Non-pigmented ciliary epithelial cell (primary cell): ENCODE measurements around the gene NEK11.
"Not testable (repeated sequence)": the region's sequence is repeated elsewhere in the genome, so short reads cannot be mapped to it uniquely, and the experiment has no call there.

Source experiments
- DNase-seq: peaks from one replicate; pipeline ENCODE4 v3.0.0-alpha.2; 2010; ENCODE audit warnings: low read depth

Gene NEK11

DNA sequence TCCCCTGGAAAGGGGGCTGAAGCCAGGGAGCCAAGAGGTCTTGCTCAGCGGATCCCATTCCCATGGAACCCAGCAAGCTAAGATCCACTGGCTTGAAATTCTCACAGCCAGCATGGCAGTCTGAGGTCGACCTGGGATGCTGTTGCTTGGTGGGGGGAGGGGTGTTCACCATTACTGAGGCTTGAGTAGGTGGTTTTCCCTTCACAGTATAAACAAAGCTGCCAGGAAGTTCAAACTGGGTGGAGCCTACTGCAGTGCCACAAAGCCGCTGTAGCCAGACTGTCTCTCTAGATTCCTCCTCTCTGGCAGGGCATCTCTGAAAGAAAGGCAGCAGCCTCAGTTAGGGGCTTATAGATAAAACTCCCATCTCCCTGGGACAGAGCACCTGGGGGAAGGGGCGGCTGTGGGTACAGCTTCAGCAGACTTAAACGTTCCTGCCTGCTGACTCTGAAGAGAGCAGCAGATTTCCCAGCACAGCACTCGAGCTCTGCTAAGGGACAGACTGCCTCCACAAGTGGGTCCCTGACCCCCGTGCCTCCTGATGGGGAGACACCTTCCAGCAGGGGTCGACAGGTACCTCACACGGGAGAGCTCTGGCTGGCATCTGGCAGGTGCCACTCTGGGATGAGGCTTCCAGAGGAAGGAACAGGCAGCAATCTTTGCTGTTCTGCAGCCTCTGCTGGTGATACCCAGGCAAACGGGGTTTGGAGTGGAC is 15.8 kb downstream of the NEK11 start:
- not testable (repeated sequence) for DNase-seq

DNA sequence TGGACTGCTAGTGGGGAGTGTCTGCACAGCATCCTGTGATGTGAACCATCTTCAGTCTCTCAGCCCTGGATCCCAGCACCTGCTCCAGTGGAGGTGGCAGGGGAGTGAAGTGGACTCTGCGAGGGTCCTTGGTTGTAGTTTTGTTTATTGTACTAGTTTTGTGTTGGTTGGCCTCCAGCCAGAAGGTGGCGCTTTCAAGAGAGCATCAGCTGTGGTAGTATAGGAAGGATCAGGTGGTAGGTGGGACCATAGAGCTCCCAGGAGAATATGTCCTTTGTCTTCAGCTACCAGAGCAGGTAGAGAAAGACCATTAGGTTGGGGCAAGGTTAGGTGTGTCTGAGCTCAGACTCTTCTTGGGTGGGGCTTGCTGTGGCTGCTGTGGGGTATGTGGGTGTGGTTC is 20.9 kb downstream of the NEK11 start:
- DNase-seq: no peak

DNA sequence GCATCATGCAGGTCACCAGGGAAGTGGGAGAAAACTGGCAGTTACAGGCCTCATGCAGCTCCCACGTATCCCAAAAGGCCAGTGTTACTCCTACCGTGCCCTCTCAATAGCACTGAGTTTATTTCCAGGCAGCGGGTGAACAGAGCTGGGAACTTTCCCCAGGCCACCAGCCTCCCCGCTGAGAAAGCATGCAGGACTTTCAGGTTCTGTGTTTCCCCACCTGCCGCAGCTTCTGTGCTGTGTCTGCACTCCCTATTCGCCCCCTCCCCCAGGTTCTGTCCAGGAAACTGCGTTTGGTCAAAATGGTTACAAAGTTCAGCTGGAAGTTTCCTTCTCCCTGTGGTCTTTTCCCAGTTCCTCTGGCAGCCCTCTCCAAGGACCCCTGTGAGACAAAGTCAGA is 21.4 kb downstream of the NEK11 start:
- DNase-seq: no peak

DNA sequence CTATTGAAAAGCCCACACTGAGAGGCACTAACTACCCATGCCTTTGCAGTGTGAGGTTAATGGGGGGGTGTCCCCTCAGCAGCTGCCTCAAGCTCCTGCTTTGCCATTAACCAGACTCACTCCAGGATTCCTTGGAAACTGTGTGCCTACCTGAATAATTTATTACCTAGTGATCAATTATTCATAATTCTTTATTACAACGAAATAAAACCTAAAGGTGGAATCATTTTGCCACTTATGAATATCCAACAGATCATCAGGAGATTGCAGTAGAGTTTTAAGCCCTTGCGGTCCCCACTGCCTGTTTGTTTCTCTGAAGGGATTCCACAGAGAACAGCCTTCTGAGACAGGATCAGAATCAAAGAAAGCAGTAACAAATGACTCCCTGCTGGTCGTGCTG is 23.3 kb downstream of the NEK11 start:
- DNase-seq: no peak

DNA sequence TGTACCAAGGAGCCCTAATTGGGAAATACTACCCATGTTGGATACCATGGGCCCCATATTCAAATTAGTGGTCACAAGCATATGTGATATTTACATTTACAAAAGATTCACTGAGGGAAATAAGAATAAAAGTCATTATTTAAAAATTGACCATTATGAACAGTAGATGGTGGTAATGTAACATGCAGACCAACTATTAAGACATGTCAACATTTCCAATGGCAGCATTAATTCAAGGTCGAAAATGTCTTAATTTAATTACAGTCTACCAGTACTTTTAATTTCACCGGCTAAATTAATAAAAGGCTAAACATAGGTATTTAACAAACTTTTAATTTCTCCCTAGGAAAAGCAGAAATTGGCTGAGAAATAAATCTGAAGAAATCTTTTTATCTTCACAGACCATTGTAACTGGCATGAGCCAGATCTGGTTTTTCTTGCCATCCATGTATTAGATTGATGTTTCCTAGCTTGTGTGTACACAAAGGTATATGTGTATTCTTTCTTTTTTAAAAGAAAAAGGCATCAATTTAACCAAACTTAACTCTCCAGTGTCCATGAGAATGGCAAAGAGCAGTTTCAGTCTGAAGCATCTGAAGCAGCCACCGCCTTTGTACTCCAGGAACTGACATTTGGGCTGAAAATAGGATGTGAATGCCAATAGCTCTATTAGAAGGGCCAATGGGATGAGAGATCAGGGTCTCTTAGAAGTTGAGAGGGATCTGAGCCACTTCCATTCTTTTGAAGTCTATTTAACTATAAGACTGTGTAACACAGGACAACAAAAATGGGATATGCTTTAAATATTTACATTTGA is 26.6 kb downstream of the NEK11 start:
- DNase-seq: no peak

DNA sequence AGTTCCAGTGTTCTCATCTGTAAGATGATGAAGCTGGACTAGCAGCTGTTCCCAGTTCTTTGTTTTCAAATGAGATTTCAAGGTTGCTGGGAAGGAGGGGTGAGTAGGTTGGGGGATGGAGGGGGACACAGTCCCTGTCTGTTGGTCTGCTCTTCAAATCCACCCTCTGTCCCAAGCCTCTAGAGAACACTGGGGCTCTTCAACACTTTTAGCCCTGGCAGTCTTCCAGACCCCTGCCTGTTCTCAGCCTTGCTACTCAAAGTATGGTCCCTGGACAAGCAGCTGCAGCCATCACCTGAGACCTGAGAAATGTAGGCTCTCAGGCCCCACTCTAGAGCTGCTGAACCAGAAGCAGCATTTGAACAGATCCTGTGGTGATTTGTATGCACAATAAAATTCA is 41.3 kb downstream of the NEK11 start:
- no peak for DNase-seq

DNA sequence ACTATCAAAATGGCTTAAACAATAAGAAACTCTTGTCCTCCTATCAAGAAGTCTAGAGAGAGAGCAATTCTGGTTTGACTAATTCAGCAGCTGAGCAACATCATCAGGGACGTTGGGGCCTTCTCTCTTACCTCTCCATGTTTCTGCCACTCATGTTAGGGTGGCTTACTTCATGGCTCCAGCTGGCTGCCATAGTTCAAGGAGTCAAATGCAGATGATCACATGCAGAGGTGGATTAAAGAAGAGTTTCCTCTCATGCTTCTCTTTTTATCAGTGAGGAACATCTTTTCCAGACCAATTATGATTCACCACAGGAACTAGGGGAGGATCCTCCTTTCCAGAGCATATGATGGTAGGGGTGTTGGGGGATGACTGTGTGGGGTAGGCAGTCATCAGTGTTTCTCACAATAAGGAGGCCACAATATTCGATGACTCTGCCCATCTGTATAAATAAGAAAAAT is 45.5 kb downstream of the NEK11 start:
- DNase-seq: no peak

DNA sequence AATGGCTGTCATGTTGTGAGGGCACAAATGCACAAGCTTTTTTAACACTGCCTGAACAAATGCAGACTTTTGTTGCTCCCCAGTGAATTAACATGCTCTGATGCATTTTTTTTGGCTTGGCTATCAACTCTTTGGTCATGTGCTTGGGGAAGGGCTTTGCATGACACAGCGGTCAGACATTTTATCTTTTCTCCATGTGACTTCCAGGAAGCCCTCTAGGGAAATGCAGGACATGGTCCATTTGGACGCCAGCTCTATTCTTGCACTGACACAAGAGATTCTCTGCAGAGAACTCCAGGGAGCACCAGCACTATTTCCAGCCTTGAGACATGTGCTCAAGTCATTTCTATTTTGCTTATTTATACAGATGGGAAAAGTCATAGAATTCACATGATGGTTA is 46.2 kb downstream of the NEK11 start:
- DNase-seq: no peak

DNA sequence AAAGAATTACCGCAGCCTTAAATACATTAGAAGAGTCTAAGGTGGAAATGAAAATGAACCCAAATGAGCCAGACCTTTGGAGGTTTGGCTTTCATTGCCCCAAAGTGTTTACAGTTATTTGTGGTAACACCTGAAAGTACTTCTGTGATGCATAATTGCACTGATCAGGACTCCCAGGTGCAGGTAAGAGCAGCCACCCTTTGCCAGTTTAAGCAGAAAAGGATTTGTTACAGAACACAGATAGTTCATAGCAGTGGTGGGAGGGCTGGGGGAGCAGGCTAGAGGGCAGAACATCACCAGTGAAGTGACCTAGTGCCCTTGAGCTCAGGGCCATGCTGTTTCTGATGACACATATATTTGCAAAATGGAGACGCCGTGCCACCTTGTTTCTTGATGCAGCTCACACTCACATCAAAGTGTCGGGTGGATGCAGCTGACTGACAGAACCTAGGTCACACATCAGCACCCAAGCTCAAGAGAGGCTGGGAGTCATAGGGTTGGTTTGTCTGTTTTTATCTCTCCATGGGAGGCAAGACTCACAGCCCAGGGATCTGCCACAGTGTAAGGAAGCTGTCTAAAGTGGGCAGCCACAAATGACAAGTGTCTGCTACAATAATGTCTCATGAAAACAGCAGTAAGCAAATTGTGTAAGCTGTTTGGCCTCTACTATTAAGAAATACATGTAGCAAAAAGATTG is 49.1 kb downstream of the NEK11 start:
- no peak for DNase-seq

DNA sequence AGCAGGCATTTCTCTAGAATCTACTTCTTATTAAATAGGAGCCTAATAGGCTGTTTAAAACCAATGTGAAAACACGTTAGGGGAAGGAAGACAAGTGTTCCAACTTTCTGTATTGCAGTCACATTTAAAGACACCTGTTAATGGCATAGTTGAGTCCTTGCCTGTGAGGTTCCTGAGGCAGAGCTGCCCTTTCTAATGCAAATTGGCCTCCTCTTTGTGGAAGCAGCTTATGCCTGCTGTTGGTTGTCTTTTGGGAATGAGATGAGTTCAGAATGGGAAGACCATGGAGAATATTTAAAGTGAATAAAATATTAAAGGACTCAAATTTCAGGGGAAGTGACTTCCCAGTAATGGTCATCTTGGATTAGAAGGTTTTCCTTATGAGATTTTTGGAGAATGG is 51.2 kb downstream of the NEK11 start:
- no peak for DNase-seq

DNA sequence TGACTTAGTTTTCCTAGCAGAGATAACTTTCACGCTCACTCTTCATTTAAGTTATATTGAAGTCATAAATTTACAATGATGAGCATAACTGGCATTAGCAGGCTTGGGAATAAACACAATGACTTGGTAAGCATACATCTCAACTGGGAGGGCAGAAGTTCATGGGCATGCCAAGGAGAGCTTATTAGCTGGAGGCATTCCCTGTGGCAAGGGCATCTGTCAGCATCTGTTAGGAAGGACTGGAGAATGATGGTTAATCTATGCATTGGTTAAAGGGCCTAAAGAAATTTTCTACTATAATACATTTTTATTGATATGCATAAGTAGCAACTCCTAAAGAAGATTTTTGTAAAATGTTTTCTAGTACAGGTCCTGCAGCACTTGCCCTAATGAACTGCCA is 52.4 kb downstream of the NEK11 start:
- DNase-seq: no peak

DNA sequence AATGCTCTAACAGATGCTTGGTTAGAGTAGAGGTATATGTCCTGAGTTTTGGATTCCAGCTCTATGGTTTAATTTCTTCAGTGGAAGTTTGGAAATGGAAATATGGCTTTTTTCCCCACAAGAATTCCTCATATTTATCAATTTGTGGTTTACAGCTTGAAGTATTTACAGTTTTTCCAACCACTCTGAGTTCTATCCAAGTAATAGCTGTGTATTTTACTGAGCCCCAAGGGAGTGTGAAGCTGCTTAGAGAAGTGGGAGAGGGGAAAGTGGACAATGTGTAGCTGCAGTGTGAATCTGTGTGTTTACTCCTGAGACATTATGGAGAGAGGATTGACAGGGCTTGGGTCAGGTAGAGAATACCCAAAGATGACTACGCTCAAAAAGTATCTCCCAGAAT is 54.5 kb downstream of the NEK11 start:
- DNase-seq: no peak

DNA sequence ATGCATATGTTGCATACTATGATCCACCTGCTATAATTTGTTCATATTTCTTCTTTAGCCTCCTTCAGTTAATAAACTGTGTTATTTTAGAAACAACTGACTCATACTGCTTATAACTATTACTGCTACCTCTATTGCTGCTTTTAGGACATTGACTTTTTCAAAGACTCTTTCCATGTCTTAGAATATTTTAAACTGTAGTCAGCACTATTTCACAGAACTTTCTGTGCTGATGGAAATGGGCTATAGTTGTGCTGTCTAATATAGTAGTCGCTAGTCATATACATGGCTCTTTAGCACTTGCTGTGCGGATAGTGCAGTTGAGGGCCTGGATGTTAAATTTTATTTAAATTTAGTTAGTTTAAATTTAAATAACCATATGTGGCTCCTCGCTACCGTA is 55.6 kb downstream of the NEK11 start:
- no peak for DNase-seq

DNA sequence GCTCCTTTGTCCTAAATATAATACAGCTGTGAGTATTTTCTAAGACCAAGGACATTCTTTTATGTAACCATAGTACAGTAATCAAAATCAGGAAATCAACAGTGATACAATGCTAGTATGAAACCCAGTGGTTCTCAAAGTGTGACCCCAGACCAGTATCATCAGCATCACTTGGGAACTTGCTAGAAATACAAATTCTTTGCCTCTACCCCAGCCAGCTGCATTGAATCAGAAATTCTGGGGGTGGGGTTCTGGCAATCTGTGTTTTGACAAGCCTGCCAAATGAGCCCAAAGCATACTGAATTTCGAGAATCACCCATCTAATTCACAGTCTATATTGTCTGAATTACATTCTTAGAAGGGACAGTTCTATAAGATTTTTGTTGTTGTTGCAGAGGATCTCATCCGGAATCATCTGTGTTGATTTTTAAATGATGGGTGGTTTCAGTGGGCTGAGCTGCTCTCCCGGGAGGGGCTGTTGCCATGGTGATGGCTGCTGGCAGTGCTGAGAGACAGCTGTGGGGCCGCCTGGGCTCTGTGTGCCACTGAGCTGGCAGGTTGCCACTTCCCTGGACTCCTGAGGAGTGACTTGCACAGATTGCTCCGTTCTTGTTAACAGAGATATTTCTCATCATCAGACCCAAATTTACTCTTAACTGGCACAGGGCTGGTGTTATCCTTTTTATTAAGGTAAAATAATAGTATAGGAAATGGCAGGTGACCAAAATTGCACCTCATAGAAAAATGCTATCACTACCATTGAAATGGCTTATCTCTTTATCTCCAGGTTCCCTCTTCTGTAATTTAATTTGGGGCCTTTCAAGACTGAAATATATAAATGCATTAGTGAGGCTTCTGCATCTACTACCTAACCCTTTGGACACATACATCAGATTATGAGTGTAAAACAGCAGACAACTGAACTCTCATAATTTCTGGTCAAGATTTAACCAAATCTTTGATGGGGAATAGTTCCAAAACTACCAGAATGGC is 56.5 kb downstream of the NEK11 start:
- no peak for DNase-seq

DNA sequence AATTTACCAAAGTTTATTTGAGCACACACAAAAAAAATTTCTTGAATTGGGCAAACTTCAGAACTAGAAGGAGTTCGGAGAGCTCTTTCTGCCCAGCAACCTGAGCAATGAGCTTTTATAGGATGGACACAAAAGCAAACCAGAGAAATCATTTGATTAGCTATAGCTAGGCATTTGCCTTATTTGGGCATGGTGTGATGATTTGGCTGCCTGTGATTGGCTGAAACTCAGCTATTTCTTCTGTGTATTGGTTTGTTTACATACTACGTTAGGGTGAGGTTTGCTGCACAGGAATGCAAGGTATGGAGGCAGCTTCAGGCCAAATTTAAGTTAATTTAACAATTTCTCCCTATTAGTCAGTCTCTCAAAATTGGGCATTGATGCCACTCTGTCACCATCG is 65.1 kb downstream of the NEK11 start:
- no peak for DNase-seq

DNA sequence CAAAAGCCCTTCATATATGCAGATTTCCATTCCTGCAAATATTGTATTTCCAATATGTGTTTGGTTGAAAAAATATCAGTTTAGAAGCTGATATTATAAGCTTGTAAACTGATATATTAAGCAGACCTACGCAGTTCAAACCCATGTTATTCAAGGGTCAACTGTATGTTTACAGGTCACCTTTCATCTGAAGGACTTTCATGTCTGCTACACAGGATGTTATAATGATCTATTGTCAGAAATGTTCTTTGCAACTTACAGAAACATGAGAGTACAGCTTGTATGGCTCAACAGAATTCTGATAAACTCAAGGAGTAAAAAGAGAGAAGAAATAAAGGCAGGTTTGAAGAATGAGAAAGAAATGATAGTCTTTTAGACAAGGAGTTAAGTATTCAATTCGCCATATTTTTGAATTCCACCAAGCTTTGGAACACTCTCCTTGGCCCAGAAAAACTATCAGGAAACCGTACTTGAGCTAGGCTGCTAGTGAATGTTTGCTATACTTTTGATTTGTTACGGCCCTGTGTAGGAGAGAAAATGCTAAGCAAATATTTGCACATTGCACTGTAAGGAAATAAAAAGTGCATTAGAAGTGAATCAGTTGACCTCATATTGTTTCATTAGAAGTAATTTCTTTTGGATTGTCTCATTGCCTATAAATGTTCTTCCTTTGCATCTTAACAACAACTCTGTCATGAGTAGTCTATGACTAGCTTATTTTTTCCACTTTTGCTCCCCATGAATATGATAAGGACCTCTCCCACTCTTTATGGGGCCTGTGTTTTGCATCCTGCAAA is 81.2 kb downstream of the NEK11 start:
- DNase-seq: peak; percentile 23

DNA sequence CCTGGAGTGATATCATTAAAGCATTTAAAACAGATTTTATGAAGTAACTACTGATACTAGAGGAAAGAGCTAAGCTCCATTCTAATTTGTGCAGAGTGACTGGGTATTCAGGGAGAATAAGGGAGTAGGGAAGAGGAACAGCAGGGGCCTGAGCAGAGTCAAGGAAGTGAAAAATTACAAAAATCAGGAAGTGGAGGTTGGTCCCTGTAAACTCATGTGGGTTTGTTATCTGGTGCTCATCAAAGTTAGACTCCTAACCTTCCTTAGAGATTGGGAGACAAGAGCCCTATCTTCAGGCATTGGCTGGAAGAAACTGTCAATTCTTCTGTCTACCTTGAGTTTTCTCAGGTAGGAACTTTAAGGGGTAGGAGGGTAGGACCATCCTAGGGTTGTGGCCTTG is 82.5 kb downstream of the NEK11 start:
- no peak for DNase-seq

DNA sequence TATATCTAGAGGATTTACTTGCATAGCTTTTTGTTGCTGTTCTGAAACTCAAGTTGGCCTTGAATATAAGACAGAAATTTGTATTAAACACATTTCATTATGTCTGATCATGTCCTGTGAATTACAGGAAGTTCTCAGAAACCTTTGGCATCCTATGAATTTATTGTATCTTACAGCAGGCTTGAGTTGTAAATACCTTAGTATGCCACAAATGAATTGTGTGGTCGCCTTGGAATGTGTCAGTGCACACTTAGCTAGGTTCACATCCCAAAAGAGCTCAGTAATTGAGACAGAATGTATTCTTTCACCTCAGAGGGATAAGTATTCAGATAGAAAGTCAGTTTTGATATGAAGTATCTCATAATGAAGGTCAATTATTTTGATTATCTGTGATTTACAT is 83.4 kb downstream of the NEK11 start:
- DNase-seq: peak; percentile 83

DNA sequence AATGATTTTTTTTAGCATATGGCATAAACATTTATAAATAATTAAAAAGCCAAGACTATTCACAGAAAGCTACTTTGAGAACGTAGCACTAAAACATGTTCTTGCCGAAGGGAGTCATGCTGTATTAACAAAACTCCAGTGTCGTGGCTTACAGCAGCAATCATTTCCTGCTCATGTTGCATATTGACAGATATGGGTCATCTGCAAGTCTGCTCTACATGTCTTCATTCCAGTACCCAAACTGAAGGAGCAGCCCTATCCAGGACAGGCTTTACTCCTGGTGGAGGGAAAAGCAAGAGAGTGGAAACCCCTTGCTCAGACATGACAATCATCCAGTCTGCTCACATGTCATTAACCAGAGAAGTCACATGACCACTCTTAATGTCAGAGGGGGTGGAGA is 87.6 kb downstream of the NEK11 start:
- no peak for DNase-seq

DNA sequence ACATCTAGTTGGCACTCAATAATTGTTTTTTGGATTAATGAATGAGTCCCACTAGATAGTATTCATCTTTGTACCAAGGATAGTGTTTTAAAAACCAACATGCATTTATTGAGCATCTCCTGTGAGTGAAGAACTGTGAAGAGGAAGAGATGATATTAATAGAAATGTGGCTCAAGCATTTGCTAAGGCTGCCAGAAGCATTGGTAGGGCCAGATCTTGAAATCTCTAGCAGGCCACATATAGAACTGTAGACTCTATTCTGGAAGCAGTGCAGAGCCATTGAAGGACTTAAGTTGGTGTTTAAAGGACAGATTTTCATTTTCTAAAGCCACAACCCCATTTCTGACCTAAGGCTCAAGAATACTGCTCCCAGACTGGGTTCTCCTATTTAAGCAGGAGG is 99.0 kb downstream of the NEK11 start:
- no peak for DNase-seq

DNA sequence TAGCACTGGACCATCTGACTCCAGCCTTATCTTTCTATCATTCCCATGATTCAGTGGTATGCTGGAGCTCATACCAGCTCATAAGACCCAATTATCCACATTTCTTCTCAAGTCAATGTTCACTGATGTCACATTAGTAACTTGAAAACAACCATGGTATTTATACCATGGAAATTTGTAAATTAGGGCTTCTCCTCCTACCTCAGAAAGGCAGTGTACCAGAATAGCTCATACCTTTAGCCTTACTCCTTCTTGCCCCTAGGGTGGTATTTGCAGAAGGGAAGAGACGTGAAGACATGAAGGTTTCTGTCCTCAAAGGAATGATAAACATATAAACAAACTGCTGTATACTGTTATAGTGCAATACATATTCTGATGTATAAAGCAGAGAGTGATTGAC is 114.2 kb downstream of the NEK11 start:
- no peak for DNase-seq
